Measurements from ENCODE around the gene CLCNKA. TPM values are rescaled to one million over a fixed set of nuclear protein-coding genes. Genes with fewer than 3 reads are reported as not detected.
A peak's percentile ranks its signal among the peaks of the same experiment; 100 is the strongest.

The CLCNKA gene
- total RNA-seq, 2 experiments from 2014 or later: not detected

DNA sequence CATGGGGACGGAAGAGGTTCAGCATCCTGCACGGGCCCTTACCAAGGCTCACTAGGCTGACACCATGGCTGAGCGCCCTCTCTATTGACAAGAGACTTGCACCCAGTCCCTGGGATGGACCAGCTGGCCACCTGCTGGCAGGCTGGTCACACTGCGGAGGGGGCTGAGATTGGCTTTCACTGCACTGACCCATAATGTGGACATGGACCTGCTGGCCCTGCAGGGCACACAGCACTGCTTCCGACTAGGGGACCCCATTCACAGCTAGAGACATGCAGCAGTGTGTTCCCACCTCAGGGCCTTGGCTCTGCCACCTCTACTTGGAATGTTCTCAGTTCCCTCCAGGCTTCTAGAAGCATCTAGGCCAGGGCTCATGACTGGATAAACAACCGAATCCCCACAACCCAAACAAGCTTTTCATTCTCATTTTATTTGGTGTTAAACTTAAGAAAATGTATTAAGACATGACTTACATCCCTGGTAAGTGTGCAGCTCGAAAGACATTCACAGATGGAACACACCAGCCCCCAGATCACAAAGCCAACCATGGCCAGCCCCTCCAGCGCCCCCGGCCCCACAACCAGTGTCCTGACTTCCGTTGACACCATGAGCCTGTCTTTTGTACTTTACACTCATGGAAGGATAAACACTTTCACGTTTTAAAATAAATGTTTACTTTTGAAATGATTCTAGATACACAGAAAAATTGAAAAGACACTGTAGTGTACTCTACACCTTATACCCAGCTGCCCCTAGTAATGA is 27.1 kb upstream of the CLCNKA start:
- peak; percentile 49 for DNase-seq (ENCODE audit: low spot score)
- Histone ChIP-seq H2AFZ (ENCODE audit: low read length) (no peak overlapping the region), H3K36me3 (ENCODE audit: insufficient read depth, low read length) (no peaks in the 10 kb centered on the region), H3K4me3 (ENCODE audit: low read depth, low read length, poor library complexity, severe bottlenecking) (no peak overlapping the region), H3K9me3 (ENCODE audit: low read length) (no peaks in the 10 kb centered on the region), H3K79me2 (ENCODE audit: insufficient read depth, low read depth, low read length) (no peaks in the 10 kb centered on the region), H3K4me2 (ENCODE audit: low read length) (no peak overlapping the region), H4K20me1 (ENCODE audit: insufficient read depth, low read length) (no peaks in the 10 kb centered on the region), H3K27ac (ENCODE audit: low read depth, low read length, poor library complexity, severe bottlenecking) (no peak overlapping the region), H3K9me2 (ENCODE audit: insufficient read depth, low read length) (no peaks in the 10 kb centered on the region), H3K4me1 (ENCODE audit: insufficient read depth, low read length, poor library complexity, severe bottlenecking) (no peaks in the 10 kb centered on the region)
- intact Hi-C loops (cut with micrococcal nuclease; ENCODE audit: unreplicated experiment): loop anchor here (1.0 to 5.0 kb wide), 3 partner anchors 177 to 202 kb away; no protein-coding TSS in a partner anchor
- TF ChIP-seq, protein P1, sequence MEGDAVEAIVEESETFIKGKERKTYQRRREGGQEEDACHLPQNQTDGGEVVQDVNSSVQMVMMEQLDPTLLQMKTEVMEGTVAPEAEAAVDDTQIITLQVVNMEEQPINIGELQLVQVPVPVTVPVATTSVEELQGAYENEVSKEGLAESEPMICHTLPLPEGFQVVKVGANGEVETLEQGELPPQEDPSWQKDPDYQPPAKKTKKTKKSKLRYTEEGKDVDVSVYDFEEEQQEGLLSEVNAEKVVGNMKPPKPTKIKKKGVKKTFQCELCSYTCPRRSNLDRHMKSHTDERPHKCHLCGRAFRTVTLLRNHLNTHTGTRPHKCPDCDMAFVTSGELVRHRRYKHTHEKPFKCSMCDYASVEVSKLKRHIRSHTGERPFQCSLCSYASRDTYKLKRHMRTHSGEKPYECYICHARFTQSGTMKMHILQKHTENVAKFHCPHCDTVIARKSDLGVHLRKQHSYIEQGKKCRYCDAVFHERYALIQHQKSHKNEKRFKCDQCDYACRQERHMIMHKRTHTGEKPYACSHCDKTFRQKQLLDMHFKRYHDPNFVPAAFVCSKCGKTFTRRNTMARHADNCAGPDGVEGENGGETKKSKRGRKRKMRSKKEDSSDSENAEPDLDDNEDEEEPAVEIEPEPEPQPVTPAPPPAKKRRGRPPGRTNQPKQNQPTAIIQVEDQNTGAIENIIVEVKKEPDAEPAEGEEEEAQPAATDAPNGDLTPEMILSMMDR (conservative IDR thresholded peaks at IDR 0.05; ENCODE audit: low read length): peak; percentile 63
- no peak for TF ChIP-seq EZH2phosphoT487 (IDR thresholded peaks at IDR 0.05; ENCODE audit: borderline replicate concordance, low read depth, low read length)
- no TSS peak for BruUV-seq (replicated peaks)
- CTCF ChIA-PET (ENCODE audit: unreplicated experiment): no interaction called here
- POLR2A ChIA-PET: no interaction called here

- no peak overlapping the region for H3K27ac ChIP-seq (ENCODE audit: low read depth, low read length, poor library complexity, severe bottlenecking)
- TF ChIP-seq, protein P1 (conservative IDR thresholded peaks at IDR 0.05; ENCODE audit: low read length): no peak
- no peak for TF ChIP-seq EZH2phosphoT487 (IDR thresholded peaks at IDR 0.05; ENCODE audit: borderline replicate concordance, low read depth, low read length)
- intact Hi-C loops (cut with micrococcal nuclease; ENCODE audit: unreplicated experiment): no loop called here
- H3K9me2 ChIP-seq (ENCODE audit: insufficient read depth, low read length): no peaks in the 10 kb centered on the region
- no peaks in the 10 kb centered on the region for H3K36me3 ChIP-seq (ENCODE audit: insufficient read depth, low read length)
- H3K9me3 ChIP-seq (ENCODE audit: low read length): no peaks in the 10 kb centered on the region
- no TSS peak for BruUV-seq (replicated peaks)
- DNase-seq (ENCODE audit: low spot score): no peak
- no peak overlapping the region for H3K4me3 ChIP-seq (ENCODE audit: low read depth, low read length, poor library complexity, severe bottlenecking)
- H2AFZ ChIP-seq (ENCODE audit: low read length): no peak overlapping the region
- POLR2A ChIA-PET: interaction anchor here (1.2 kb wide), 1 partner anchor 153 kb away, joined by 4 read pairs; no protein-coding TSS in a partner anchor
- CTCF ChIA-PET (ENCODE audit: unreplicated experiment): interaction anchor here (0.6 kb wide), 1 partner anchor 10 kb away, joined by 3 read pairs; no protein-coding TSS in a partner anchor
- no peaks in the 10 kb centered on the region for H3K79me2 ChIP-seq (ENCODE audit: insufficient read depth, low read depth, low read length)
- no peaks in the 10 kb centered on the region for H4K20me1 ChIP-seq (ENCODE audit: insufficient read depth, low read length)
- H3K4me2 ChIP-seq (ENCODE audit: low read length): no peak overlapping the region
- no peaks in the 10 kb centered on the region for H3K4me1 ChIP-seq (ENCODE audit: insufficient read depth, low read length, poor library complexity, severe bottlenecking)
Measured at GRCh38 chr1:15997076-15997585, 24.7 kb upstream of the CLCNKA start.
